ENCODE data around the gene HLF. TPM values are rescaled to one million over a fixed set of nuclear protein-coding genes. Genes with fewer than 3 reads are reported as not detected.

HLF gene
- total RNA-seq, 1 experiment from 2014 or later: not detected

DNA sequence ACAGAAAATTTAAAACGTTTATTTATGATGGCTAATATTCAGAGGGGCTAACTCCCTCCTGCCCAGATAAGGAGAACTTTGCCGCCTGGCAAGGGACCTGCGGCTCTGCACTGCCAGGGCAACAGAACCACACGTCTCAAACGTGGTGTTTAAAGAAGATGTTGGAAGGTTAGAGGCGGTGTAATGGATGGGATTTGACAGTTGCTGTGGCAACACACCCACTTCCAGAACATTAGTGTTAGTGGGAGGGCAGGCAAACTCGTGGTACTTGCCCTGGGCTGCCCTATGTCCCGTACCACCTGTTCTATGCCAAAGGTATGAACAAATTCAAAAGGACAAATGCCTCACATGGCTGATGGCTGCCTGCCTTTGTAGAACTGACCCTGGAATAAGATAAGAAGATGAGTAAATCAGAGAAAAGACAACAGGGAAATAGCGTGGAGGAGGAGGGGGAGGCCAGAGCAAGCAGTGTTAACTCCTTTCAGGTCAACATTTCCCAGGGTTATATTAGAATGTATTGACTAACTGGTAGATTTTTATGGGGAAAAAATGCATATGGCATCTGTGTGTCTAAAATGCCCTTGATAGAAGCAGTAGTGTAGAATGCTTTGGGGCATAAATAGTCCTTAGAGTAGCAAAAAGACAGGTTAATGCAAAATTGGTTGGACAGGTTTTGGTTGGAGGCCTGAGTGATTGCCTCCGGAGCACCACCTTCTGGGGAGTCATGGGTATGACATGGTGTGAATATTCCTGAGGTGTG lies 30.8 kb downstream of the HLF start:
- Histone ChIP-seq H3K4me1 (replicated peaks; ENCODE audit: insufficient read depth) (no peaks in the 10 kb centered on the region), H3K27ac (no peak overlapping the region), H3K4me3 (no peak overlapping the region), H3F3A (ENCODE audit: insufficient read depth, low read depth) (no peaks in the 10 kb centered on the region), H2AFZ (no peak overlapping the region), H3K36me3 (ENCODE audit: low read depth) (no peaks in the 10 kb centered on the region), H3K9me3 (ENCODE audit: insufficient read depth, low read depth) (no peaks in the 10 kb centered on the region), H4K20me1 (ENCODE audit: insufficient read depth) (no peaks in the 10 kb centered on the region), H3K27me3 (ENCODE audit: insufficient read depth, low read depth) (no peaks in the 10 kb centered on the region), H3K9me2 (ENCODE audit: insufficient read depth) (no peaks in the 10 kb centered on the region), H3K79me2 (ENCODE audit: low read depth) (no peaks in the 10 kb centered on the region), H3K4me2 (no peak overlapping the region)
- DNase-seq: peak in 1 of 2 experiments; percentile 45
- no peak for TF ChIP-seq EZH2 (IDR thresholded peaks at IDR 0.05; ENCODE audit: low read depth)
- TF ChIP-seq, protein P1, sequence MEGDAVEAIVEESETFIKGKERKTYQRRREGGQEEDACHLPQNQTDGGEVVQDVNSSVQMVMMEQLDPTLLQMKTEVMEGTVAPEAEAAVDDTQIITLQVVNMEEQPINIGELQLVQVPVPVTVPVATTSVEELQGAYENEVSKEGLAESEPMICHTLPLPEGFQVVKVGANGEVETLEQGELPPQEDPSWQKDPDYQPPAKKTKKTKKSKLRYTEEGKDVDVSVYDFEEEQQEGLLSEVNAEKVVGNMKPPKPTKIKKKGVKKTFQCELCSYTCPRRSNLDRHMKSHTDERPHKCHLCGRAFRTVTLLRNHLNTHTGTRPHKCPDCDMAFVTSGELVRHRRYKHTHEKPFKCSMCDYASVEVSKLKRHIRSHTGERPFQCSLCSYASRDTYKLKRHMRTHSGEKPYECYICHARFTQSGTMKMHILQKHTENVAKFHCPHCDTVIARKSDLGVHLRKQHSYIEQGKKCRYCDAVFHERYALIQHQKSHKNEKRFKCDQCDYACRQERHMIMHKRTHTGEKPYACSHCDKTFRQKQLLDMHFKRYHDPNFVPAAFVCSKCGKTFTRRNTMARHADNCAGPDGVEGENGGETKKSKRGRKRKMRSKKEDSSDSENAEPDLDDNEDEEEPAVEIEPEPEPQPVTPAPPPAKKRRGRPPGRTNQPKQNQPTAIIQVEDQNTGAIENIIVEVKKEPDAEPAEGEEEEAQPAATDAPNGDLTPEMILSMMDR (conservative IDR thresholded peaks at IDR 0.05): peak; percentile 90
- intact Hi-C loops (cut with micrococcal nuclease; ENCODE audit: unreplicated experiment): loop anchor here (2.0 to 5.0 kb wide), 2 partner anchors 243 to 303 kb away; no protein-coding TSS in a partner anchor
- CTCF ChIA-PET: no interaction called here
- BruUV-seq (replicated peaks): no TSS peak
- POLR2A ChIA-PET (ENCODE audit: unreplicated experiment): no interaction called here

DNA sequence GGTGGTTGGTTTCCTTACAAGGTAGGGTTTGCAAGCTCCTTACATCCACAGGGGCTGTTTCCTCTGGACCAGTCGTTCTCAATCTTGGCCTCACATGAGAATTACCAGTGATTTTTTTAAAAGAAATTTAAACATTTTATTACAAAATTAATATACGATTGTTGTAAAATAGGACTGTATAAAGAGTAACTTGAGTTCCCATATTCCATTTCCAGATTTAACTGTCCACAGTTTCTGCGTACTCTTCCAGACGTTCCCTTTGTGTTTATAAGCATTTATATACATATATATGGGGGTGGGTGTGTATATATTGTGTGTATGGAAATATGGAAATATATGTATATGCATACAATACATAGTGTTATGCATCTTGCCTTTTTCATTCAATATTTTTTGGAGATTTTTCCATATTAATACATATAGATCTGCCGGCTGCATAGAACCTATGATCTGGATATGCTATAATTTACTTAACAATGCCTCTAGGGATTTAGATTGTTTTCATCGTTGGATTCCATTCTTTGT lies 31.5 kb downstream of the HLF start:
- ChIA-PET CTCF (no interaction called here), POLR2A (ENCODE audit: unreplicated experiment) (no interaction called here)
- H3K4me1 ChIP-seq (replicated peaks; ENCODE audit: insufficient read depth): no peaks in the 10 kb centered on the region
- TF ChIP-seq, protein P1 (conservative IDR thresholded peaks at IDR 0.05): peak; percentile 29; the same call in 1 of the 2 replicates
- no peak for TF ChIP-seq EZH2 (IDR thresholded peaks at IDR 0.05; ENCODE audit: low read depth)
- intact Hi-C loops (cut with micrococcal nuclease; ENCODE audit: unreplicated experiment): loop anchor here (2.0 to 5.0 kb wide), 2 partner anchors 244 to 303 kb away; no protein-coding TSS in a partner anchor
- H3K27me3 ChIP-seq (ENCODE audit: insufficient read depth, low read depth): 0 out of 2 replicates have a peak, but pooled peaks cover under 1% of the 10 kb centered on the region
- no peak overlapping the region for H3K4me2 ChIP-seq
- no peaks in the 10 kb centered on the region for H3F3A ChIP-seq (ENCODE audit: insufficient read depth, low read depth)
- no peaks in the 10 kb centered on the region for H3K9me3 ChIP-seq (ENCODE audit: insufficient read depth, low read depth)
- no TSS peak for BruUV-seq (replicated peaks)
- no peak overlapping the region for H3K27ac ChIP-seq
- no peaks in the 10 kb centered on the region for H3K79me2 ChIP-seq (ENCODE audit: low read depth)
- no peaks in the 10 kb centered on the region for H4K20me1 ChIP-seq (ENCODE audit: insufficient read depth)
- no peaks in the 10 kb centered on the region for H3K36me3 ChIP-seq (ENCODE audit: low read depth)
- H3K9me2 ChIP-seq (ENCODE audit: insufficient read depth): no peaks in the 10 kb centered on the region
- no peak for DNase-seq
- H2AFZ ChIP-seq: no peak overlapping the region
- no peak overlapping the region for H3K4me3 ChIP-seq

DNA sequence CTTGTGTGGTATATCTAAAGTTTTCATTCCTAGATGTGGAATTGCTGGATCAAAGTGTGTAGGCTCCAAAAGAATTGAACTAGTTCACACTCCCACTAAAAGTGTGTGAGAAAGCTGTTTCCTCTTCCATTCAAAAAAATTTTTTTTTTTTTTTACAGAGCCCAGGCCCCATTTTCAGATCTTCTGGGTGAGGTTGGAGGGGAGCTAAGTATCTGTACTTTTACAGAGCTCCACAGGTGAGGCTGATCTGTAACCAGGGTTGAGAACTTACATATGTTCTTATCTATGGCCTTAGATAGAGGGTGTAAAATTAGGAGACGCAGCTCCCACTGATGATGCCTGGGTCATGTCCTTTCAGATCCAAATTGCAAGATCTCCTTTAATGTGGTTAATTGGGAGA lies 31.9 kb downstream of the HLF start:
- intact Hi-C loops (cut with micrococcal nuclease; ENCODE audit: unreplicated experiment): loop anchor here (2.0 to 5.0 kb wide), 2 partner anchors 244 to 304 kb away; no protein-coding TSS in a partner anchor
- ChIA-PET CTCF (no interaction called here), POLR2A (ENCODE audit: unreplicated experiment) (no interaction called here)

More for the DNA sequence above, 31.9 kb downstream of the HLF start:
- H3K4me3 ChIP-seq: no peak overlapping the region
- no peaks in the 10 kb centered on the region for H3K79me2 ChIP-seq (ENCODE audit: low read depth)
- no peaks in the 10 kb centered on the region for H3F3A ChIP-seq (ENCODE audit: insufficient read depth, low read depth)
- H3K36me3 ChIP-seq (ENCODE audit: low read depth): no peaks in the 10 kb centered on the region
- H3K27me3 ChIP-seq (ENCODE audit: insufficient read depth, low read depth): peaks cover 5% of the 10 kb centered on the region; the same call in 1 of the 2 replicates
- no peaks in the 10 kb centered on the region; the same call in 1 of the 2 replicates for H3K9me3 ChIP-seq (ENCODE audit: insufficient read depth, low read depth)
- DNase-seq: no peak
- no peak overlapping the region for H3K27ac ChIP-seq
- H4K20me1 ChIP-seq (ENCODE audit: insufficient read depth): no peaks in the 10 kb centered on the region
- TF ChIP-seq EZH2 (IDR thresholded peaks at IDR 0.05; ENCODE audit: low read depth): no peak
- TF ChIP-seq, protein P1 (conservative IDR thresholded peaks at IDR 0.05): no peak
- BruUV-seq (replicated peaks): no TSS peak
- H3K4me2 ChIP-seq: no peak overlapping the region
- no peaks in the 10 kb centered on the region for H3K9me2 ChIP-seq (ENCODE audit: insufficient read depth)
- no peak overlapping the region for H2AFZ ChIP-seq
- H3K4me1 ChIP-seq (replicated peaks; ENCODE audit: insufficient read depth): no peaks in the 10 kb centered on the region

Measured in PC-9 (cell line).